Naive B cell (primary cell): ENCODE measurements around the gene GDF2. TPM values are rescaled to one million over a fixed set of nuclear protein-coding genes. Genes with fewer than 3 reads are reported as not detected.

Source experiments
- ATAC-seq, 2 donors: fragments of 150-1000 bp; cut with Tn5 transposase; 2 replicates each; pipeline ENCODE4 v1.10.0; 2021; ENCODE audit warnings: low read depth in 2 of 2, mild to moderate bottlenecking in 2 of 2, moderate library complexity in 2 of 2
- DNase-seq: peaks from one replicate; pipeline ENCODE4 v3.0.0; 2022
- H3K27ac Mint-ChIP-seq, 6 donors: one replicate each; pipeline ENCODE4 v1.8.0; 2020 to 2022; ENCODE audit warnings: mild to moderate bottlenecking in 6 of 6, mixed read lengths in 6 of 6, moderate library complexity in 5 of 6, inconsistent platforms in 2 of 6
- H3K27me3 Mint-ChIP-seq, 3 donors: one replicate each; pipeline ENCODE4 v1.8.0; 2021 to 2022; ENCODE audit warnings: mixed read lengths in 3 of 3, mild to moderate bottlenecking in 1 of 3
- H3K36me3 Mint-ChIP-seq, 2 donors: one replicate each; pipeline ENCODE4 v1.8.0; 2020 to 2022; ENCODE audit warnings: mixed read lengths in 2 of 2, inconsistent platforms in 1 of 2, mild to moderate bottlenecking in 1 of 2
- H3K4me1 Mint-ChIP-seq, 3 donors: one replicate each; pipeline ENCODE4 v1.8.0; 2020 to 2022; ENCODE audit warnings: mixed read lengths in 3 of 3, inconsistent platforms in 1 of 3, mild to moderate bottlenecking in 1 of 3, moderate library complexity in 1 of 3
- H3K4me3 Mint-ChIP-seq, 8 donors: one replicate each; pipeline ENCODE4 v1.8.0; 2020 to 2022; ENCODE audit warnings: mild to moderate bottlenecking in 8 of 8, mixed read lengths in 8 of 8, moderate library complexity in 8 of 8, inconsistent platforms in 2 of 8
- H3K9me3 Mint-ChIP-seq, 7 donors: one replicate each; pipeline ENCODE4 v1.8.0; 2020 to 2022; ENCODE audit warnings: mixed read lengths in 7 of 7, mild to moderate bottlenecking in 5 of 7, inconsistent platforms in 2 of 7, moderate library complexity in 1 of 7
- polyA plus RNA-seq, 6 donors: library from polyadenylated mRNA; unstranded; fragments of 300-500 nt; fragmentation: Illumina TruSeq; gene quantifications; one replicate each; pipeline ENCODE4 v1.2.3, GENCODE V29; 2021; ENCODE audit warnings: low read depth in 6 of 6

Gene GDF2
- polyA plus RNA-seq, 6 donors from 2014 or later = not detected

- ATAC-seq = no peak
- peak overlapping the region in 1 of 6 donors; percentile 60 for H3K27ac Mint-ChIP-seq
- peaks cover 46 to 67% (median 58%) of the 10 kb centered on the region in 3 donors for H3K27me3 Mint-ChIP-seq
These were observed 25.3 kb upstream of the GDF2 start for GRCh38 chr10:47296941-47297340.

GRCh38 chr10:47297866-47298540 lies 24.3 kb upstream of the GDF2 start:
- H3K4me1 Mint-ChIP-seq = peaks cover 5 to 8% (median 5%) of the 10 kb centered on the region in 3 donors
- peaks cover 0 to 7% of the 10 kb centered on the region in 2 donors for H3K36me3 Mint-ChIP-seq
- H3K4me3 Mint-ChIP-seq = no peak overlapping the region
- ATAC-seq (no peak), DNase-seq (no peak)
- H3K9me3 Mint-ChIP-seq = no peaks in the 10 kb centered on the region
- H3K27me3 Mint-ChIP-seq = peaks cover 52 to 75% (median 69%) of the 10 kb centered on the region in 3 donors
- H3K27ac Mint-ChIP-seq = no peak overlapping the region

More at GRCh38 chr10:47296941-47297340, 25.3 kb upstream of the GDF2 start:
- peaks cover 5 to 8% (median 5%) of the 10 kb centered on the region in 3 donors for H3K4me1 Mint-ChIP-seq
- DNase-seq = no peak
- no peak overlapping the region for H3K4me3 Mint-ChIP-seq
- H3K9me3 Mint-ChIP-seq = no peaks in the 10 kb centered on the region
- peaks cover 0 to 7% of the 10 kb centered on the region in 2 donors for H3K36me3 Mint-ChIP-seq

- H3K9me3 Mint-ChIP-seq = no peaks in the 10 kb centered on the region
- ATAC-seq = no peak
- H3K27me3 Mint-ChIP-seq = peaks cover 48 to 75% (median 71%) of the 10 kb centered on the region in 3 donors
- DNase-seq = no peak
- no peak overlapping the region for H3K4me3 Mint-ChIP-seq
- H3K27ac Mint-ChIP-seq = no peak overlapping the region
- H3K4me1 Mint-ChIP-seq = peaks cover 5 to 8% (median 5%) of the 10 kb centered on the region in 3 donors
- peaks cover 0 to 7% of the 10 kb centered on the region in 2 donors for H3K36me3 Mint-ChIP-seq
These were observed 23.5 kb upstream of the GDF2 start for GRCh38 chr10:47298715-47299114.

GRCh38 chr10:47299611-47300428 lies 22.4 kb upstream of the GDF2 start, which contains the start of gene GDF10:
TSS of gene GDF10 (plus strand) at chr10:47300197. CDS start at chr10:47300652, 455 bp downstream.
- H3K36me3 Mint-ChIP-seq = peaks cover 0 to 7% of the 10 kb centered on the region in 2 donors
- peaks cover 5 to 8% (median 5%) of the 10 kb centered on the region in 3 donors for H3K4me1 Mint-ChIP-seq
- ATAC-seq = no peak
- H3K27ac Mint-ChIP-seq = no peak within 1 kb of the TSS
- peak within 1 kb of the TSS in 6 of 8 donors; percentile 13 to 70 (median 56) for H3K4me3 Mint-ChIP-seq
- no peak for DNase-seq
- H3K9me3 Mint-ChIP-seq = no peaks in the 10 kb centered on the region
- H3K27me3 Mint-ChIP-seq = peaks cover 46 to 69% (median 63%) of the 10 kb centered on the region in 3 donors

- Mint-ChIP-seq H3K27me3 (peaks cover 42 to 65% (median 56%) of the 10 kb centered on the region in 3 donors), H3K4me1 (peaks cover 5 to 8% (median 5%) of the 10 kb centered on the region in 3 donors), H3K36me3 (peaks cover 0 to 7% of the 10 kb centered on the region in 2 donors)
These were observed 21.8 kb upstream of the GDF2 start for GRCh38 chr10:47300429-47300931.

GRCh38 chr10:47301833-47302232 lies 20.4 kb upstream of the GDF2 start:
- peaks cover 0 to 7% of the 10 kb centered on the region in 2 donors for H3K36me3 Mint-ChIP-seq
- peaks cover 9 to 10% (median 10%) of the 10 kb centered on the region in 3 donors for H3K4me1 Mint-ChIP-seq
- H3K27ac Mint-ChIP-seq = no peak overlapping the region
- H3K27me3 Mint-ChIP-seq = peaks cover 37 to 52% (median 52%) of the 10 kb centered on the region in 3 donors
- H3K9me3 Mint-ChIP-seq = no peaks in the 10 kb centered on the region
- ATAC-seq = no peak
- no peak overlapping the region for H3K4me3 Mint-ChIP-seq
- DNase-seq = no peak

More at GRCh38 chr10:47300429-47300931, 21.8 kb upstream of the GDF2 start:
- H3K4me3 Mint-ChIP-seq = peak overlapping the region in 2 of 8 donors; percentile 40 to 55
- ATAC-seq (no peak), DNase-seq (no peak)
- H3K27ac Mint-ChIP-seq = no peak overlapping the region
- no peaks in the 10 kb centered on the region for H3K9me3 Mint-ChIP-seq

GRCh38 chr10:47303105-47303504 lies 19.1 kb upstream of the GDF2 start:
- H3K36me3 Mint-ChIP-seq = peaks cover 0 to 7% of the 10 kb centered on the region in 2 donors

GRCh38 chr10:47303866-47304265 lies 18.4 kb upstream of the GDF2 start:
- ATAC-seq (no peak), DNase-seq (no peak)
- Mint-ChIP-seq H3K27me3 (peaks cover 27 to 57% (median 39%) of the 10 kb centered on the region in 3 donors), H3K9me3 (no peaks in the 10 kb centered on the region), H3K4me1 (peaks cover 9 to 12% (median 10%) of the 10 kb centered on the region in 3 donors), H3K4me3 (no peak overlapping the region), H3K27ac (no peak overlapping the region), H3K36me3 (peaks cover 0 to 7% of the 10 kb centered on the region in 2 donors)

More at GRCh38 chr10:47303105-47303504, 19.1 kb upstream of the GDF2 start:
- ATAC-seq (no peak), DNase-seq (no peak)
- peak overlapping the region in 2 of 6 donors; percentile 55 to 68 for H3K27ac Mint-ChIP-seq
- peak overlapping the region in 1 of 8 donors; percentile 58 for H3K4me3 Mint-ChIP-seq
- H3K9me3 Mint-ChIP-seq = no peaks in the 10 kb centered on the region
- peaks cover 28 to 54% (median 41%) of the 10 kb centered on the region in 3 donors for H3K27me3 Mint-ChIP-seq
- peaks cover 9 to 12% (median 10%) of the 10 kb centered on the region in 3 donors for H3K4me1 Mint-ChIP-seq

- Mint-ChIP-seq H3K4me1 (peaks cover 7 to 10% (median 9%) of the 10 kb centered on the region in 3 donors), H3K4me3 (no peak overlapping the region), H3K9me3 (no peaks in the 10 kb centered on the region), H3K27ac (no peak overlapping the region), H3K27me3 (peaks cover 20 to 58% (median 38%) of the 10 kb centered on the region in 3 donors), H3K36me3 (peaks cover 0 to 7% of the 10 kb centered on the region in 2 donors)
- ATAC-seq (no peak), DNase-seq (no peak)
These were observed 16.7 kb upstream of the GDF2 start for GRCh38 chr10:47305566-47305965.

- H3K27me3 Mint-ChIP-seq = peaks cover 16 to 48% (median 29%) of the 10 kb centered on the region in 3 donors
- no peaks in the 10 kb centered on the region for H3K9me3 Mint-ChIP-seq
- no peak for DNase-seq
- no peaks in the 10 kb centered on the region for H3K36me3 Mint-ChIP-seq
- peaks cover 3 to 5% (median 4%) of the 10 kb centered on the region in 3 donors for H3K4me1 Mint-ChIP-seq
- peak overlapping the region in 2 of 6 donors; percentile 40 to 49 for H3K27ac Mint-ChIP-seq
- H3K4me3 Mint-ChIP-seq = no peak overlapping the region
- ATAC-seq = no peak
These were observed 15.7 kb upstream of the GDF2 start for GRCh38 chr10:47306387-47307210.

GRCh38 chr10:47307381-47307780 lies 14.9 kb upstream of the GDF2 start:
- no peaks in the 10 kb centered on the region for H3K9me3 Mint-ChIP-seq
- DNase-seq (no peak), ATAC-seq (no peak)
- no peaks in the 10 kb centered on the region for H3K36me3 Mint-ChIP-seq
- H3K4me1 Mint-ChIP-seq = peaks cover 4 to 9% (median 5%) of the 10 kb centered on the region in 3 donors
- H3K4me3 Mint-ChIP-seq = no peak overlapping the region
- H3K27ac Mint-ChIP-seq = no peak overlapping the region
- H3K27me3 Mint-ChIP-seq = peaks cover 11 to 44% (median 23%) of the 10 kb centered on the region in 3 donors

GRCh38 chr10:47308775-47309174 lies 13.5 kb upstream of the GDF2 start:
- Mint-ChIP-seq H3K27me3 (peaks cover 10 to 30% (median 13%) of the 10 kb centered on the region in 3 donors), H3K4me1 (peaks cover 4 to 9% (median 5%) of the 10 kb centered on the region in 3 donors), H3K4me3 (no peak overlapping the region), H3K27ac (no peak overlapping the region), H3K9me3 (no peaks in the 10 kb centered on the region), H3K36me3 (no peaks in the 10 kb centered on the region)
- no peak for ATAC-seq
- no peak for DNase-seq
